Measurements from ENCODE around the gene SPEN.

SPEN gene

GRCh38 chr1:15852036-15852827 lies 4.7 kb downstream of the SPEN start:
- FAIRE-seq (no peak), DNase-seq (ENCODE audit: insufficient read length, low spot score) (no peak)

- no peak for FAIRE-seq
- no peak for DNase-seq (ENCODE audit: insufficient read length, low spot score)
Observed at GRCh38 chr1:15852828-15853302, 5.4 kb downstream of the SPEN start.

- DNase-seq (ENCODE audit: insufficient read length, low spot score) (no peak), FAIRE-seq (no peak)
Observed at GRCh38 chr1:15856888-15857287, 9.4 kb downstream of the SPEN start.

GRCh38 chr1:15858069-15858670 lies 10.7 kb downstream of the SPEN start:
- FAIRE-seq = no peak
- DNase-seq (ENCODE audit: insufficient read length, low spot score) = no peak

GRCh38 chr1:15858672-15859372 lies 11.3 kb downstream of the SPEN start:
- no peak for FAIRE-seq
- no peak for DNase-seq (ENCODE audit: insufficient read length, low spot score)

GRCh38 chr1:15863156-15863901 lies 15.8 kb downstream of the SPEN start:
- FAIRE-seq = no peak

GRCh38 chr1:15866721-15867201 lies 19.3 kb downstream of the SPEN start:
- FAIRE-seq = no peak
- DNase-seq (ENCODE audit: insufficient read length, low spot score) = no peak

More at GRCh38 chr1:15863156-15863901, 15.8 kb downstream of the SPEN start:
- DNase-seq (ENCODE audit: insufficient read length, low spot score) = no peak

- DNase-seq (ENCODE audit: insufficient read length, low spot score) (no peak), FAIRE-seq (no peak)
Observed at GRCh38 chr1:15867288-15867687, 19.8 kb downstream of the SPEN start.

GRCh38 chr1:15869413-15869812 lies 21.9 kb downstream of the SPEN start:
- DNase-seq (ENCODE audit: insufficient read length, low spot score) (no peak), FAIRE-seq (no peak)

- FAIRE-seq = no peak
Observed at GRCh38 chr1:15870421-15870820, 22.9 kb downstream of the SPEN start.

GRCh38 chr1:15874471-15874870 lies 27.0 kb downstream of the SPEN start:
- FAIRE-seq = no peak
- DNase-seq (ENCODE audit: insufficient read length, low spot score) = no peak

More at GRCh38 chr1:15870421-15870820, 22.9 kb downstream of the SPEN start:
- no peak for DNase-seq (ENCODE audit: insufficient read length, low spot score)

- no peak for FAIRE-seq
- no peak for DNase-seq (ENCODE audit: insufficient read length, low spot score)
Observed at GRCh38 chr1:15876357-15877055, 29.0 kb downstream of the SPEN start.

GRCh38 chr1:15881961-15882360 lies 34.5 kb downstream of the SPEN start:
- FAIRE-seq = no peak
- no peak for DNase-seq (ENCODE audit: insufficient read length, low spot score)

- FAIRE-seq = no peak
Observed at GRCh38 chr1:15882665-15883064, 35.2 kb downstream of the SPEN start.

GRCh38 chr1:15883326-15883725 lies 35.8 kb downstream of the SPEN start:
- no peak for FAIRE-seq

More at GRCh38 chr1:15882665-15883064, 35.2 kb downstream of the SPEN start:
- DNase-seq (ENCODE audit: insufficient read length, low spot score) = no peak

GRCh38 chr1:15884477-15884876 lies 37.0 kb downstream of the SPEN start:
- FAIRE-seq = no peak

More at GRCh38 chr1:15883326-15883725, 35.8 kb downstream of the SPEN start:
- DNase-seq (ENCODE audit: insufficient read length, low spot score) = no peak

GRCh38 chr1:15885269-15885668 lies 37.8 kb downstream of the SPEN start:
- DNase-seq (ENCODE audit: insufficient read length, low spot score) = no peak
- FAIRE-seq = no peak

More at GRCh38 chr1:15884477-15884876, 37.0 kb downstream of the SPEN start:
- DNase-seq (ENCODE audit: insufficient read length, low spot score) = no peak

GRCh38 chr1:15885701-15886610 lies 38.4 kb downstream of the SPEN start:
- no peak for FAIRE-seq

More at GRCh38 chr1:15885701-15886610, 38.4 kb downstream of the SPEN start:
- peak; percentile 79 for DNase-seq (ENCODE audit: insufficient read length, low spot score)

All from HTR-8/SVneo (cell line).